Testis (tissue), 3 donors: Measurements from ENCODE around the gene INTS2. TPM values are rescaled to one million over a fixed set of nuclear protein-coding genes. Genes with fewer than 3 reads are reported as not detected.
"Not testable (repeated sequence)": the region's sequence is repeated elsewhere in the genome, so short reads cannot be mapped to it uniquely, and the experiment has no call there.

Source experiments
- DNase-seq: peaks from one replicate; pipeline ENCODE4 v3.0.0-alpha.2; 2019
- H3K27ac ChIP-seq, 2 donors: fragments of 200-600 bp; sonication (generic); one replicate each; pipeline ENCODE4 v1.5.1; 2019
- H3K27me3 ChIP-seq: fragments of 200-600 bp; sonication (generic); one replicate; pipeline ENCODE4 v1.5.1; 2019
- H3K36me3 ChIP-seq: fragments of 200-600 bp; sonication (generic); one replicate; pipeline ENCODE4 v1.5.1; 2017; ENCODE audit warnings: low read depth; ENCODE audit errors: missing control alignments
- H3K4me1 ChIP-seq: fragments of 200-600 bp; sonication (generic); one replicate; pipeline ENCODE4 v1.5.1; 2019
- H3K4me3 ChIP-seq, 2 donors: fragments of 200-600 bp; sonication (generic); one replicate each; pipeline ENCODE4 v1.5.1; 2017 to 2019
- H3K9me3 ChIP-seq: fragments of 200-600 bp; sonication (generic); one replicate; pipeline ENCODE4 v1.5.1; 2017
- CTCF ChIP-seq, 3 experiments: fragments of 450-650 bp in 2 of 3; fragments of 200-600 bp in 1 of 3; sonication (generic) in 1 of 3; IDR thresholded peaks; one replicate each; pipeline ENCODE4 v1.5.1; 2016 to 2019; ENCODE audit warnings: antibody characterized with exemption in 3 of 3, mild to moderate bottlenecking in 2 of 3, moderate library complexity in 1 of 3
- POLR2A ChIP-seq: fragments of 450-650 bp; IDR thresholded peaks from one replicate; pipeline ENCODE4 v1.6.1; 2017; ENCODE audit warnings: antibody characterized with exemption, mild to moderate bottlenecking, moderate library complexity
- WGBS, 2 donors: methylation state at CpG; one replicate each; pipeline ENCODE4 v1.1.5; 2018; 5-methylcytosine and 5-hydroxymethylcytosine counted together
- intact Hi-C: fragments of 100-400 bp; cut with DNase I; formaldehyde crosslinking; loops from one replicate; pipeline ENCODE4 v1.15.1; 2023; ENCODE audit warnings: low total_unique reads
- polyA plus RNA-seq: library from polyadenylated mRNA; stranded (reverse); fragments of 350-450 nt; fragmentation: Illumina TruSeq; extraction: RNeasy Lipid Tissue Mini Kit (QIAGEN cat#74804); gene quantifications from one replicate; pipeline ENCODE4 v1.2.3, GENCODE V29; 2014; ENCODE audit warnings: low read depth, low replicate concordance; ENCODE audit not compliant: insufficient read depth
- total RNA-seq, 2 donors: library from RNA; depleted of rRNA; stranded (reverse); fragments of >200 nt; gene quantifications; one replicate each; pipeline ENCODE4 v1.2.3, GENCODE V29; 2016

INTS2 gene
- total and polyA plus RNA-seq, 3 donors from 2014 or later, result 9.6 to 28.1 (median 25.7) TPM

GRCh38 chr17:61827649-61828395, 100.0 kb downstream of the INTS2 start:
- Histone ChIP-seq H3K27me3 (no peaks in the 10 kb centered on the region), H3K27ac (no peak overlapping the region), H3K4me3 (no peak overlapping the region), H3K4me1 (no peaks in the 10 kb centered on the region), H3K36me3 (no peaks in the 10 kb centered on the region), H3K9me3 (no peaks in the 10 kb centered on the region)
- WGBS, 2 donors, result 92 to 97% methylated on average over 8 of the region's 8 CpGs
- intact Hi-C loops, result no loop called here
- no peak for DNase-seq
- TF ChIP-seq POLR2A (no peak), CTCF (IDR thresholded peaks at IDR 0.05) (no peak)

GRCh38 chr17:61826866-61827265, 100.9 kb downstream of the INTS2 start:
- H3K4me1 ChIP-seq, intact Hi-C loops, H3K9me3 ChIP-seq, DNase-seq, H3K27me3 ChIP-seq, H3K4me3 ChIP-seq, H3K27ac ChIP-seq, H3K36me3 ChIP-seq: not testable (repeated sequence)
- WGBS, 2 donors, result 100% methylated on average over 1 of the region's 1 CpG

- H3K27me3 ChIP-seq, DNase-seq, H3K4me3 ChIP-seq, intact Hi-C loops, H3K36me3 ChIP-seq, H3K4me1 ChIP-seq, H3K9me3 ChIP-seq, H3K27ac ChIP-seq: not testable (repeated sequence)
- WGBS, 2 donors, result 89 to 97% methylated on average over 2 of the region's 2 CpGs
These were observed 101.6 kb downstream of the INTS2 start for GRCh38 chr17:61826198-61826597.

GRCh38 chr17:61825448-61826137, 102.2 kb downstream of the INTS2 start:
- H3K9me3 ChIP-seq, result no peaks in the 10 kb centered on the region
- no peaks in the 10 kb centered on the region for H3K36me3 ChIP-seq
- no peak overlapping the region for H3K27ac ChIP-seq
- intact Hi-C loops, result no loop called here
- H3K4me1 ChIP-seq, result no peaks in the 10 kb centered on the region
- WGBS, 2 donors, result 90 to 95% methylated on average over 2 of the region's 2 CpGs
- TF ChIP-seq CTCF (IDR thresholded peaks at IDR 0.05) (no peak), POLR2A (no peak)
- DNase-seq, result no peak
- no peaks in the 10 kb centered on the region for H3K27me3 ChIP-seq
- no peak overlapping the region for H3K4me3 ChIP-seq

- WGBS, 2 donors, result 82 to 91% methylated on average over 6 of the region's 6 CpGs
- intact Hi-C loops, result no loop called here
- TF ChIP-seq CTCF (IDR thresholded peaks at IDR 0.05) (no peak), POLR2A (no peak)
These were observed 105.2 kb downstream of the INTS2 start for GRCh38 chr17:61822326-61823285.

More at GRCh38 chr17:61822326-61823285, 105.2 kb downstream of the INTS2 start:
- no peaks in the 10 kb centered on the region for H3K36me3 ChIP-seq
- H3K27ac ChIP-seq, result no peak overlapping the region
- H3K4me1 ChIP-seq, result no peaks in the 10 kb centered on the region
- no peak for DNase-seq
- no peak overlapping the region for H3K4me3 ChIP-seq
- no peaks in the 10 kb centered on the region for H3K27me3 ChIP-seq
- H3K9me3 ChIP-seq, result no peaks in the 10 kb centered on the region
